ENCODE measurements around the gene IFNK.

IFNK gene

DNA sequence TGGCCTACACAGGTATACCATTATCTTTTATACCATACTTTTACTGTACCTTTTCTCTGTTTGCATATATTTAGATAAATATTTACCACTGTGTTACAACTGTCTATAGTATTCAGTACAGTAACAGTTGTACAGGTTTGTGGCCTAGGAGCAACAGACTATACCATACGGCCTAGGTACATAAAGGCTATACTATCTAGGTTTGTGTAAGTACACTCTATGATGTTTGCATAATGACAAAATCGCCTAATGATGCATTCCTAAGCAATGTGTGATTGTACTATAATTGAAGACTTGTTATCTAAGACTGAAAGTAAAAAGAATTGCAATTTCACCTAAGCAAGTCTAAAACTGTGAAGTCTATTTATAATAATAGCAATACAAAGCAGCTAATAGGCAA, 45.3 kb downstream of the IFNK start:
- TF ChIP-seq, protein P1, sequence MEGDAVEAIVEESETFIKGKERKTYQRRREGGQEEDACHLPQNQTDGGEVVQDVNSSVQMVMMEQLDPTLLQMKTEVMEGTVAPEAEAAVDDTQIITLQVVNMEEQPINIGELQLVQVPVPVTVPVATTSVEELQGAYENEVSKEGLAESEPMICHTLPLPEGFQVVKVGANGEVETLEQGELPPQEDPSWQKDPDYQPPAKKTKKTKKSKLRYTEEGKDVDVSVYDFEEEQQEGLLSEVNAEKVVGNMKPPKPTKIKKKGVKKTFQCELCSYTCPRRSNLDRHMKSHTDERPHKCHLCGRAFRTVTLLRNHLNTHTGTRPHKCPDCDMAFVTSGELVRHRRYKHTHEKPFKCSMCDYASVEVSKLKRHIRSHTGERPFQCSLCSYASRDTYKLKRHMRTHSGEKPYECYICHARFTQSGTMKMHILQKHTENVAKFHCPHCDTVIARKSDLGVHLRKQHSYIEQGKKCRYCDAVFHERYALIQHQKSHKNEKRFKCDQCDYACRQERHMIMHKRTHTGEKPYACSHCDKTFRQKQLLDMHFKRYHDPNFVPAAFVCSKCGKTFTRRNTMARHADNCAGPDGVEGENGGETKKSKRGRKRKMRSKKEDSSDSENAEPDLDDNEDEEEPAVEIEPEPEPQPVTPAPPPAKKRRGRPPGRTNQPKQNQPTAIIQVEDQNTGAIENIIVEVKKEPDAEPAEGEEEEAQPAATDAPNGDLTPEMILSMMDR (IDR thresholded peaks at IDR 0.05; ENCODE audit: low read depth, low read length) = no peak
- no peak for DNase-seq
- no peak overlapping the region for H3K4me3 ChIP-seq (ENCODE audit: low read depth, low read length)
- H3K4me1 ChIP-seq = peaks cover 5% of the 10 kb centered on the region; the same call in 1 of the 2 replicates
- H3K9me3 ChIP-seq = no peaks in the 10 kb centered on the region
- H3K27me3 ChIP-seq = no peaks in the 10 kb centered on the region
- no peaks in the 10 kb centered on the region for H3K36me3 ChIP-seq

DNA sequence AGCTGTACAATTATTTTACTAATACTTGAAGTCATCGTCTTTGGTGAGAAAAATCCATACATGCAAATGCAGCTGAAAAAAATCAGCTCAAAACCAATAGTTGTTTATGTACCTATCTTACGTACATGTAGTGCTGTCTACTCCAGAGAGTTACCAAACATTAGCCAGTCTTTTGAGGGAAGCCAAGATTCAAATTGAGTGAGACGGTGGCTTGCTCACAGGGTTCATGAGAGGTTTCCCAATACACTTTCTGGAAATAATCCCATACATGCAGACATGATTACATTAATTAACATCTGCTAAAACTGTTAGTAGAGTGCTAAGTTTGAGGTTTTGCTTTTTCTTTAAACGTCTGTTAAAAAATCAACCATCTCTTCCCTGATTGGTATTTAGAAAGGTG, 46.9 kb downstream of the IFNK start:
- no peaks in the 10 kb centered on the region for H3K36me3 ChIP-seq
- H3K4me1 ChIP-seq = peaks cover 5% of the 10 kb centered on the region; the same call in 1 of the 2 replicates
- no peaks in the 10 kb centered on the region for H3K9me3 ChIP-seq
- H3K4me3 ChIP-seq (ENCODE audit: low read depth, low read length) = no peak overlapping the region
- no peaks in the 10 kb centered on the region for H3K27me3 ChIP-seq
- no peak for DNase-seq
- TF ChIP-seq, protein P1 (IDR thresholded peaks at IDR 0.05; ENCODE audit: low read depth, low read length) = no peak

DNA sequence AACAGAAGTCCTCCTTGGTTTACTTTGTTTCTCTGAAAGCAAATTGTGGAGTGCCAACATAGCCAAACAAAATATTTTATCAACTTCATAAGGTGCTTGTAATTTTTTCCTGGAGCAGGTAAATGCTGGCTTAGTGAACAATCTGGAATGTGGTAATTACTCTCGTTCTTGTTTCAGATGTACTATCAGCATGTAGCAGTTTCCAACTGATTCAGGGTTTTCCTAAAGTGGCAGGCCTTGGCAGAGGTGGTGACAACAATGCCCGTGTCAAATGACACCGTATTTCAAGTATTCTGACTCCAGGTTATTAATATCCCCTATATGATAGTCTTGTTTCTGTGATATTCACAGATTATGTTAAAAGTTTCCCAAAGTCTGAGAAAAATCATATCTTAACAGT, 48.0 kb downstream of the IFNK start:
- peaks cover 5% of the 10 kb centered on the region; the same call in 1 of the 2 replicates for H3K4me1 ChIP-seq
- DNase-seq = no peak

DNA sequence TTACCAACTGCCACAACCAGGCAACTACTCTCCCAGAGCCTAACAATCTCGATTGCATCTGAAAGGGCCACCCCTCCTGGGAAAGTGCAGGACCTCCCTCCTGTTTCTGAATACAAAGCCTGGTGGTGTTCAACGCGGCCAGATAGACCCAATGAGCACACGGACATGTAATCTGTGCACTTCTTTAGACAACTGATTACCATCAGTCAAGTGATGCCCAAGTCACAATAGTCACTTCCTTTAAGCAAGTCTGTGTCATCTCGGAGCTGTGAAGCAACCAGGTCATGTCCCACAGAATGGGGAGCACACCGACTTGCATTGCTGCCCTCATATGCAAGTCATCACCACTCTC, 48.5 kb downstream of the IFNK start:
- peak overlapping the region; percentile 90 for H3K4me3 ChIP-seq (ENCODE audit: low read depth, low read length)
- H3K9me3 ChIP-seq = no peaks in the 10 kb centered on the region
- DNase-seq = peak; percentile 36
- H3K36me3 ChIP-seq = no peaks in the 10 kb centered on the region
- peaks cover 2% of the 10 kb centered on the region; the same call in 1 of the 2 replicates for H3K4me1 ChIP-seq
- TF ChIP-seq, protein P1 (IDR thresholded peaks at IDR 0.05; ENCODE audit: low read depth, low read length) = no peak
- H3K27me3 ChIP-seq = no peaks in the 10 kb centered on the region

More for the DNA sequence above, 48.0 kb downstream of the IFNK start:
- TF ChIP-seq, protein P1 (IDR thresholded peaks at IDR 0.05; ENCODE audit: low read depth, low read length) = no peak
- peak overlapping the region; percentile 90 for H3K4me3 ChIP-seq (ENCODE audit: low read depth, low read length)
- H3K9me3 ChIP-seq = no peaks in the 10 kb centered on the region
- no peaks in the 10 kb centered on the region for H3K36me3 ChIP-seq
- H3K27me3 ChIP-seq = no peaks in the 10 kb centered on the region

DNA sequence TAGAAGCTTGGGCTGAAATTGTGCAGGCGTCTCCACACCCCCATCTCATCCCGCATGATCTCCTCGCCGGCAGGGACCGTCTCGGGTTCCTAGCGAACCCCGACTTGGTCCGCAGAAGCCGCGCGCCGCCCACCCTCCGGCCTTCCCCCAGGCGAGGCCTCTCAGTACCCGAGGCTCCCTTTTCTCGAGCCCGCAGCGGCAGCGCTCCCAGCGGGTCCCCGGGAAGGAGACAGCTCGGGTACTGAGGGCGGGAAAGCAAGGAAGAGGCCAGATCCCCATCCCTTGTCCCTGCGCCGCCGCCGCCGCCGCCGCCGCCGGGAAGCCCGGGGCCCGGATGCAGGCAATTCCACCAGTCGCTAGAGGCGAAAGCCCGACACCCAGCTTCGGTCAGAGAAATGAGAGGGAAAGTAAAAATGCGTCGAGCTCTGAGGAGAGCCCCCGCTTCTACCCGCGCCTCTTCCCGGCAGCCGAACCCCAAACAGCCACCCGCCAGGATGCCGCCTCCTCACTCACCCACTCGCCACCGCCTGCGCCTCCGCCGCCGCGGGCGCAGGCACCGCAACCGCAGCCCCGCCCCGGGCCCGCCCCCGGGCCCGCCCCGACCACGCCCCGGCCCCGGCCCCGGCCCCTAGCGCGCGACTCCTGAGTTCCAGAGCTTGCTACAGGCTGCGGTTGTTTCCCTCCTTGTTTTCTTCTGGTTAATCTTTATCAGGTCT, 49.0 kb downstream of the IFNK start, which contains the start of gene C9orf72:
TSS of gene C9orf72 (minus strand) at position 564 of the 716 bp plus-strand sequence. CDS start 6,361 bp downstream, outside the sequence.
- Histone ChIP-seq H3K4me1 (no peaks in the 10 kb centered on the region), H3K9me3 (no peaks in the 10 kb centered on the region), H3K27me3 (no peaks in the 10 kb centered on the region), H3K4me3 (ENCODE audit: low read depth, low read length) (peak within 1 kb of the TSS; percentile 90), H3K36me3 (no peaks in the 10 kb centered on the region)
- DNase-seq = peak; percentile 85
- TF ChIP-seq, protein P1 (IDR thresholded peaks at IDR 0.05; ENCODE audit: low read depth, low read length) = no peak
